ENCODE measurements around the gene TTC28.

DNA sequence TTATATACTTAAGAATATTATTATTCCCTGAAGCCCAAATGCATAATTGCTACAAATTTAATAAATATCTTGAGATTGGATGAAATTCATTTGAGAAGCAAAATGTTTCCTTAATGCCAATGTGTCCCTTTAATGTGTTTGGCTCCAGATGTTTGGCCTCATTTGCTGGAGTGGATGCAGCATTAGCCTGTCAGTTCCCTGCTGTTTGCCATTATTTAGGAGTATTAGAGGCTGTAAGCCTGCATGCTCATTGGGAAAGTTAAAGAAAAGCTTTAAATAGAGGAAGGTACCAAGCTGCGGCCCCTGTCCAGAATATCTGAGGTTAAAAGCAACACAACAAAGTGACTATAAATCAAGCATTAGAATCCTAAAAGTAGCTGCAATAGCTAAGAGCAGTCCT, 705.8 kb downstream of the TTC28 start:
- TF ChIP-seq, protein P1, sequence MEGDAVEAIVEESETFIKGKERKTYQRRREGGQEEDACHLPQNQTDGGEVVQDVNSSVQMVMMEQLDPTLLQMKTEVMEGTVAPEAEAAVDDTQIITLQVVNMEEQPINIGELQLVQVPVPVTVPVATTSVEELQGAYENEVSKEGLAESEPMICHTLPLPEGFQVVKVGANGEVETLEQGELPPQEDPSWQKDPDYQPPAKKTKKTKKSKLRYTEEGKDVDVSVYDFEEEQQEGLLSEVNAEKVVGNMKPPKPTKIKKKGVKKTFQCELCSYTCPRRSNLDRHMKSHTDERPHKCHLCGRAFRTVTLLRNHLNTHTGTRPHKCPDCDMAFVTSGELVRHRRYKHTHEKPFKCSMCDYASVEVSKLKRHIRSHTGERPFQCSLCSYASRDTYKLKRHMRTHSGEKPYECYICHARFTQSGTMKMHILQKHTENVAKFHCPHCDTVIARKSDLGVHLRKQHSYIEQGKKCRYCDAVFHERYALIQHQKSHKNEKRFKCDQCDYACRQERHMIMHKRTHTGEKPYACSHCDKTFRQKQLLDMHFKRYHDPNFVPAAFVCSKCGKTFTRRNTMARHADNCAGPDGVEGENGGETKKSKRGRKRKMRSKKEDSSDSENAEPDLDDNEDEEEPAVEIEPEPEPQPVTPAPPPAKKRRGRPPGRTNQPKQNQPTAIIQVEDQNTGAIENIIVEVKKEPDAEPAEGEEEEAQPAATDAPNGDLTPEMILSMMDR (IDR thresholded peaks at IDR 0.05): no peak
- no peak for TF ChIP-seq POLR2AphosphoS5 (IDR thresholded peaks at IDR 0.05)
